IPS DF 19.7 (cell line): ENCODE results near the gene OR6C65.

Source experiments
- DNase-seq: peaks from one replicate; pipeline ENCODE4 v3.0.0-alpha.2; 2013; ENCODE audit warnings: low read depth, low spot score

Gene OR6C65

GRCh38 chr12:55446326-55446725 lies 46.0 kb downstream of the OR6C65 start:
- no peak for DNase-seq

- DNase-seq = no peak
Measured at GRCh38 chr12:55448825-55449224, 48.5 kb downstream of the OR6C65 start.
